OCI-LY3 (cell line): ENCODE measurements around the gene ACBD6.

ENCODE experiments used
- CTCF ChIP-seq: fragments of 200-600, 300-600 bp; sonication (generic); IDR thresholded peaks from 2 replicates; pipeline ENCODE4 v1.5.1; 2014; ENCODE audit warnings: antibody characterized with exemption, low read length, low read depth
- EZH2phosphoT487 ChIP-seq: fragments of 200-600 bp; shearing (Covaris generic); IDR thresholded peaks from 2 replicates; pipeline ENCODE4 v1.6.1; 2018; ENCODE audit warnings: antibody characterized with exemption, mixed run types, low read depth

GRCh38 chr1:180249725-180250498 lies 252.5 kb downstream of the ACBD6 start:
- TF ChIP-seq CTCF, result no peak
- no peak for TF ChIP-seq EZH2phosphoT487
